HEK293 (cell line): ENCODE results near the gene LIN52.
A peak's percentile ranks its signal among the peaks of the same experiment; 100 is the strongest.

ENCODE experiments used
- CTCF ChIA-PET: fragments of 350-600 bp; formaldehyde crosslinking; extraction: SDS; loops from one replicate; lab custom pipeline; 2021; ENCODE audit warnings: antibody characterized with exemption; lab: Yijun Ruan, JAX
- POLR2A ChIA-PET: fragments of 300-600 bp; formaldehyde crosslinking; extraction: SDS; loops from one replicate; lab custom pipeline; 2020; ENCODE audit warnings: antibody characterized with exemption, inconsistent platforms; lab: Yijun Ruan, JAX
- H3K27ac ChIP-seq: fragments of 200-500 bp; sonication (Bioruptor generic); 2 replicates; pipeline ENCODE4 v1.5.1; 2014; ENCODE audit warnings: low read depth, low read length, control low read depth, inconsistent platforms; ENCODE audit errors: extremely low read depth
- H3K36me3 ChIP-seq, 2 experiments: fragments of 200-500 bp in 1 of 2; sonication (Bioruptor generic) in 1 of 2; 1 replicate in 1 of 2; 2 replicates in 1 of 2; pipeline ENCODE4 v1.5.1; 2014 to 2017; ENCODE audit warnings: inconsistent platforms in 2 of 2, low read length in 2 of 2; ENCODE audit not compliant: control insufficient read depth in 2 of 2, insufficient read depth in 1 of 2
- H3K4me1 ChIP-seq: fragments of 200-500 bp; sonication (Bioruptor generic); 2 replicates; pipeline ENCODE4 v1.5.1; 2014; ENCODE audit warnings: mild to moderate bottlenecking, low read length, inconsistent platforms; ENCODE audit not compliant: control insufficient read depth, insufficient read depth
- H3K4me3 ChIP-seq: 2 replicates; pipeline ENCODE4 v1.5.1; 2011; ENCODE audit warnings: low read depth, mild to moderate bottlenecking, control low read depth, low read length, moderate library complexity
- H3K9me3 ChIP-seq: fragments of 200-500 bp; sonication (Bioruptor generic); 2 replicates; pipeline ENCODE4 v1.5.1; 2014; ENCODE audit warnings: low read depth, low read length, inconsistent platforms; ENCODE audit not compliant: control insufficient read depth, insufficient read depth
- ATF2 ChIP-seq: fragments of 450-650 bp; formaldehyde crosslinking; IDR thresholded peaks from 2 replicates; pipeline ENCODE4 v1.5.1; 2016; ENCODE audit warnings: missing biosample characterization, missing genetic modification characterization, low read depth
- KLF7 ChIP-seq: fragments of 450-650 bp; formaldehyde crosslinking; IDR thresholded peaks from 2 replicates; pipeline ENCODE4 v1.5.1; 2016; ENCODE audit warnings: missing biosample characterization, missing genetic modification characterization, borderline replicate concordance
- RBAK ChIP-seq: fragments of 450-650 bp; formaldehyde crosslinking; IDR thresholded peaks from 2 replicates; pipeline ENCODE4 v1.5.1; 2016; ENCODE audit warnings: missing biosample characterization, missing genetic modification characterization
- TCF7L2 ChIP-seq: IDR thresholded peaks from 2 replicates; pipeline ENCODE4 v1.6.1; 2011; ENCODE audit warnings: low read depth, mild to moderate bottlenecking, inconsistent platforms, low read length, moderate library complexity, borderline replicate concordance
- YY2 ChIP-seq: fragments of 450-650 bp; formaldehyde crosslinking; IDR thresholded peaks from 2 replicates; pipeline ENCODE4 v1.5.1; 2016; ENCODE audit warnings: missing biosample characterization, missing genetic modification characterization
- ZFP41 ChIP-seq: fragments of 450-650 bp; formaldehyde crosslinking; IDR thresholded peaks from 2 replicates; pipeline ENCODE4 v1.5.1; 2016; ENCODE audit warnings: missing biosample characterization, missing genetic modification characterization, borderline replicate concordance
- ZNF114 ChIP-seq: fragments of 450-650 bp; formaldehyde crosslinking; IDR thresholded peaks from 2 replicates; pipeline ENCODE4 v1.5.0; 2017; ENCODE audit warnings: missing biosample characterization, missing genetic modification characterization
- ZNF155 ChIP-seq: fragments of 450-650 bp; formaldehyde crosslinking; IDR thresholded peaks from 2 replicates; pipeline ENCODE4 v1.5.1; 2016; ENCODE audit warnings: missing biosample characterization, missing genetic modification characterization
- ZNF184 ChIP-seq: fragments of 450-650 bp; IDR thresholded peaks from 2 replicates; pipeline ENCODE4 v1.5.1; 2018; ENCODE audit warnings: missing biosample characterization, mild to moderate bottlenecking, missing genetic modification characterization
- ZNF311 ChIP-seq: fragments of 450-650 bp; formaldehyde crosslinking; IDR thresholded peaks from 2 replicates; pipeline ENCODE4 v1.5.1; 2017; ENCODE audit warnings: missing biosample characterization, missing genetic modification characterization, borderline replicate concordance
- ZNF324 ChIP-seq: fragments of 450-650 bp; formaldehyde crosslinking; IDR thresholded peaks from 2 replicates; pipeline ENCODE4 v1.5.1; 2016; ENCODE audit warnings: missing biosample characterization, missing genetic modification characterization
- ZNF501 ChIP-seq: fragments of 450-650 bp; formaldehyde crosslinking; IDR thresholded peaks from 2 replicates; pipeline ENCODE4 v1.5.1; 2016; ENCODE audit warnings: missing biosample characterization, missing genetic modification characterization
- ZNF596 ChIP-seq: fragments of 450-650 bp; IDR thresholded peaks from 2 replicates; pipeline ENCODE4 v1.5.0; 2018; ENCODE audit warnings: missing biosample characterization, mild to moderate bottlenecking, missing genetic modification characterization, moderate library complexity
- ZNF610 ChIP-seq: fragments of 450-650 bp; formaldehyde crosslinking; IDR thresholded peaks from 2 replicates; pipeline ENCODE4 v1.5.1; 2016; ENCODE audit warnings: missing biosample characterization, missing genetic modification characterization, borderline replicate concordance
- ZNF629 ChIP-seq: fragments of 450-650 bp; formaldehyde crosslinking; IDR thresholded peaks from 2 replicates; pipeline ENCODE4 v1.5.1; 2017; ENCODE audit warnings: missing biosample characterization, missing genetic modification characterization
- ZNF654 ChIP-seq: fragments of 450-650 bp; formaldehyde crosslinking; IDR thresholded peaks from 2 replicates; pipeline ENCODE4 v1.5.1; 2016; ENCODE audit warnings: low read depth, missing biosample characterization, missing genetic modification characterization
- ZNF670 ChIP-seq: fragments of 450-650 bp; formaldehyde crosslinking; IDR thresholded peaks from 2 replicates; pipeline ENCODE4 v1.5.1; 2016; ENCODE audit warnings: missing biosample characterization, missing genetic modification characterization, low read depth
- ZNF768 ChIP-seq: fragments of 450-650 bp; formaldehyde crosslinking; IDR thresholded peaks from 2 replicates; pipeline ENCODE4 v1.5.1; 2018; ENCODE audit warnings: missing biosample characterization, mild to moderate bottlenecking, missing genetic modification characterization
- ZNF777 ChIP-seq: fragments of 450-650 bp; formaldehyde crosslinking; IDR thresholded peaks from 2 replicates; pipeline ENCODE4 v1.5.1; 2017; ENCODE audit warnings: missing biosample characterization, missing genetic modification characterization, borderline replicate concordance
- ZNF785 ChIP-seq: fragments of 450-650 bp; formaldehyde crosslinking; IDR thresholded peaks from 2 replicates; pipeline ENCODE4 v1.5.1; 2016; ENCODE audit warnings: missing biosample characterization, missing genetic modification characterization
- ZNF843 ChIP-seq: fragments of 450-650 bp; formaldehyde crosslinking; IDR thresholded peaks from 2 replicates; pipeline ENCODE4 v1.5.1; 2016; ENCODE audit warnings: missing biosample characterization, missing genetic modification characterization
- ZSCAN5A ChIP-seq: fragments of 450-650 bp; formaldehyde crosslinking; IDR thresholded peaks from 2 replicates; pipeline ENCODE4 v1.5.1; 2016; ENCODE audit warnings: missing biosample characterization, missing genetic modification characterization
- TF ChIP-seq, protein P1 (sequence below): fragments of 450-650 bp; formaldehyde crosslinking; IDR thresholded peaks from 2 replicates; pipeline ENCODE4 v1.5.1; 2016; ENCODE audit warnings: missing biosample characterization, missing genetic modification characterization
- TF ChIP-seq, protein P2 (sequence below): fragments of 450-650 bp; formaldehyde crosslinking; IDR thresholded peaks from 2 replicates; pipeline ENCODE4 v1.5.1; 2017; ENCODE audit warnings: missing biosample characterization, missing genetic modification characterization

LIN52 gene

GRCh38 chr14:74035556-74035955 lies 49.2 kb upstream of the LIN52 start:
- Histone ChIP-seq H3K4me3 (no peak overlapping the region), H3K36me3 (no peaks in the 10 kb centered on the region), H3K27ac (no peak overlapping the region), H3K9me3 (no peaks in the 10 kb centered on the region), H3K4me1 (no peaks in the 10 kb centered on the region)
- TF ChIP-seq TCF7L2 (no peak), ZNF311 (tag by site-specific recombination) (no peak), ZNF670 (tag by site-specific recombination) (no peak), ZFP41 (tag by site-specific recombination) (no peak), ZNF629 (tag by site-specific recombination) (no peak), ZNF610 (tag by site-specific recombination) (no peak), KLF7 (tag by site-specific recombination) (no peak), ATF2 (no peak), ZNF184 (tag by site-specific recombination) (no peak), ZNF768 (no peak)
- TF ChIP-seq, protein P1, sequence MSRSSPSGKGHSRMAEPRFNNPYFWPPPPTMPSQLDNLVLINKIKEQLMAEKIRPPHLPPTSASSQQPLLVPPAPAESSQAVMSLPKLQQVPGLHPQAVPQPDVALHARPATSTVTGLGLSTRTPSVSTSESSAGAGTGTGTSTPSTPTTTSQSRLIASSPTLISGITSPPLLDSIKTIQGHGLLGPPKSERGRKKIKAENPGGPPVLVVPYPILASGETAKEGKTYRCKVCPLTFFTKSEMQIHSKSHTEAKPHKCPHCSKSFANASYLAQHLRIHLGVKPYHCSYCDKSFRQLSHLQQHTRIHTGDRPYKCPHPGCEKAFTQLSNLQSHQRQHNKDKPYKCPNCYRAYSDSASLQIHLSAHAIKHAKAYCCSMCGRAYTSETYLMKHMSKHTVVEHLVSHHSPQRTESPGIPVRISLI = no peak
- ChIA-PET POLR2A (interaction anchor here (0.6 kb wide), 1 partner anchor 49 kb away, joined by 3 read pairs; the partner anchor contains the start of gene ALDH6A1), CTCF (interaction anchor here (0.6 to 1.0 kb wide), 5 partner anchors 11 to 465 kb away, joined by 3 to 5 read pairs (median 3); no protein-coding TSS in a partner anchor)

GRCh38 chr14:74038020-74038859 lies 46.5 kb upstream of the LIN52 start:
- no peaks in the 10 kb centered on the region for H3K9me3 ChIP-seq
- TF ChIP-seq ZNF654 = peak; percentile 74
- no peak for TF ChIP-seq YY2
- no peak for TF ChIP-seq ZNF184 (tag by site-specific recombination)
- no peak for TF ChIP-seq ZNF596 (tag by site-specific recombination)
- TF ChIP-seq, all 188 proteins: peak for 1
- no peak overlapping the region for H3K27ac ChIP-seq
- ChIA-PET CTCF (interaction anchor here (0.6 to 1.5 kb wide), 5 partner anchors 11 to 213 kb away, joined by 3 to 5 read pairs (median 4); no protein-coding TSS in a partner anchor), POLR2A (no interaction called here)
- H3K36me3 ChIP-seq = no peaks in the 10 kb centered on the region
- no peak overlapping the region for H3K4me3 ChIP-seq
- no peaks in the 10 kb centered on the region for H3K4me1 ChIP-seq

- Histone ChIP-seq H3K27ac (no peak overlapping the region), H3K4me3 (no peak overlapping the region), H3K4me1 (no peaks in the 10 kb centered on the region), H3K36me3 (no peaks in the 10 kb centered on the region), H3K9me3 (no peaks in the 10 kb centered on the region)
- ChIA-PET POLR2A (no interaction called here), CTCF (no interaction called here)
- TF ChIP-seq ZNF114 (tag by site-specific recombination) (no peak), ZNF501 (tag by site-specific recombination) (no peak), ZSCAN5A (no peak), ZNF324 (no peak), ZNF155 (no peak), ZNF843 (tag by site-specific recombination) (no peak), RBAK (no peak), ZNF777 (tag by site-specific recombination) (no peak), ZNF785 (no peak)
- TF ChIP-seq, protein P2, sequence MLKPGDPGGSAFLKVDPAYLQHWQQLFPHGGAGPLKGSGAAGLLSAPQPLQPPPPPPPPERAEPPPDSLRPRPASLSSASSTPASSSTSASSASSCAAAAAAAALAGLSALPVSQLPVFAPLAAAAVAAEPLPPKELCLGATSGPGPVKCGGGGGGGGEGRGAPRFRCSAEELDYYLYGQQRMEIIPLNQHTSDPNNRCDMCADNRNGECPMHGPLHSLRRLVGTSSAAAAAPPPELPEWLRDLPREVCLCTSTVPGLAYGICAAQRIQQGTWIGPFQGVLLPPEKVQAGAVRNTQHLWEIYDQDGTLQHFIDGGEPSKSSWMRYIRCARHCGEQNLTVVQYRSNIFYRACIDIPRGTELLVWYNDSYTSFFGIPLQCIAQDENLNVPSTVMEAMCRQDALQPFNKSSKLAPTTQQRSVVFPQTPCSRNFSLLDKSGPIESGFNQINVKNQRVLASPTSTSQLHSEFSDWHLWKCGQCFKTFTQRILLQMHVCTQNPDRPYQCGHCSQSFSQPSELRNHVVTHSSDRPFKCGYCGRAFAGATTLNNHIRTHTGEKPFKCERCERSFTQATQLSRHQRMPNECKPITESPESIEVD (tag by site-specific recombination) = no peak
These were observed 42.5 kb upstream of the LIN52 start for GRCh38 chr14:74042296-74042695.
